ENCODE data around the gene SOX9. TPM values are rescaled to one million over a fixed set of nuclear protein-coding genes. Genes with fewer than 3 reads are reported as not detected.

SOX9 gene
- total RNA-seq, result 10 to 100 TPM; 22.7 to 76.1 (median 34.2) TPM
- 10 to 100 TPM; 26.0 to 31.9 TPM for polyA plus RNA-seq

- Histone ChIP-seq H3K27ac (peak within 1 kb of the TSS; percentile 83 to 95 (median 90)), H3K27me3 (no peaks in the 10 kb centered on the region), H3K9me3 (no peaks in the 10 kb centered on the region), H3K36me3 (peaks cover 0 to 19% (median 6%) of the 10 kb centered on the region in 3 donors), H3K4me1 (peaks cover 0 to 17% (median 9%) of the 10 kb centered on the region in 3 donors), H3K4me3 (peak within 1 kb of the TSS; percentile 40 to 92 (median 68))
- FAIRE-seq (no peak), DNase-seq (peak; percentile 87 to 97 (median 96)), ATAC-seq (peak; percentile 82 to 88 (median 86))
- WGBS, 2 donors, result 0% methylated on average over 25 to 27 of the region's 27 CpGs
- TF ChIP-seq CTCF (IDR thresholded peaks at IDR 0.05), result no peak
- intact Hi-C loops (cut with DNase I), result loop anchor here in 2 of 3 donors (10.0 kb wide), 2 partner anchors 304 to 414 kb away; no protein-coding TSS in a partner anchor
Measured at GRCh38 chr17:72120642-72121163, at the start of gene SOX9. SOX9 (plus strand) TSS chr17:72121020; CDS start chr17:72121392, 372 bp downstream.

GRCh38 chr17:72071330-72071729 is 49.5 kb upstream of the SOX9 start:
- H3K27me3 ChIP-seq, result no peaks in the 10 kb centered on the region
- TF ChIP-seq CTCF (IDR thresholded peaks at IDR 0.05), result no peak
- ATAC-seq (peak in 2 of 4 donors; percentile 17 to 30), FAIRE-seq (no peak), DNase-seq (no peak)
- no peaks in the 10 kb centered on the region for H3K9me3 ChIP-seq
- H3K4me1 ChIP-seq, result peaks cover 0 to 6% (median 0%) of the 10 kb centered on the region in 3 donors
- no peak overlapping the region for H3K4me3 ChIP-seq
- WGBS, 2 donors, result 17 to 22% methylated on average over 4 of the region's 4 CpGs
- peak overlapping the region in 1 of 4 donors; percentile 11 for H3K27ac ChIP-seq
- H3K36me3 ChIP-seq, result no peaks in the 10 kb centered on the region
- intact Hi-C loops (cut with DNase I), result no loop called here

GRCh38 chr17:72075995-72076677 is 44.7 kb upstream of the SOX9 start:
- intact Hi-C loops (cut with DNase I), result no loop called here
- WGBS, 2 donors, result 57 to 59% methylated on average over 7 of the region's 7 CpGs
- peak; percentile 62 to 89 (median 75) for ATAC-seq

GRCh38 chr17:72076678-72077030 is 44.2 kb upstream of the SOX9 start:
- Histone ChIP-seq H3K4me1 (peaks cover 0 to 6% (median 0%) of the 10 kb centered on the region in 3 donors), H3K36me3 (no peaks in the 10 kb centered on the region), H3K9me3 (no peaks in the 10 kb centered on the region), H3K4me3 (no peak overlapping the region), H3K27ac (peak overlapping the region in 2 of 4 donors; percentile 36 to 47), H3K27me3 (no peaks in the 10 kb centered on the region)
- DNase-seq, result no peak
- no peak for FAIRE-seq
- TF ChIP-seq CTCF (IDR thresholded peaks at IDR 0.05), result no peak
- intact Hi-C loops (cut with DNase I), result no loop called here
- no peak for ATAC-seq
- WGBS, 2 donors, result 64 to 77% methylated on average over 3 of the region's 3 CpGs

More at GRCh38 chr17:72075995-72076677, 44.7 kb upstream of the SOX9 start:
- Histone ChIP-seq H3K4me3 (no peak overlapping the region), H3K36me3 (no peaks in the 10 kb centered on the region), H3K4me1 (peaks cover 0 to 6% (median 0%) of the 10 kb centered on the region in 3 donors), H3K27ac (peak overlapping the region in 2 of 4 donors; percentile 19 to 36), H3K9me3 (no peaks in the 10 kb centered on the region), H3K27me3 (no peaks in the 10 kb centered on the region)
- DNase-seq, result peak in 2 of 6 donors; percentile 23 to 51
- no peak for FAIRE-seq
- no peak for TF ChIP-seq CTCF (IDR thresholded peaks at IDR 0.05)
